NB4 (cell line): ENCODE data around the gene LCP1.

Experiments used
- CTCF ChIP-seq: IDR thresholded peaks from one replicate; pipeline ENCODE4 v1.5.1; 2012; ENCODE audit warnings: low read depth, low read length
- MAX ChIP-seq: IDR thresholded peaks from 2 replicates; pipeline ENCODE4 v1.6.1; 2011; ENCODE audit warnings: low read depth, low read length
- MYC ChIP-seq: IDR thresholded peaks from 2 replicates; pipeline ENCODE4 v1.6.1; 2011; ENCODE audit warnings: low read depth, low read length
- POLR2A ChIP-seq: IDR thresholded peaks from 2 replicates; pipeline ENCODE4 v1.6.1; 2011; ENCODE audit warnings: mild to moderate bottlenecking; ENCODE audit not compliant: insufficient read length; ENCODE audit errors: extremely low read depth

- TF ChIP-seq CTCF: no peak
- no peak for TF ChIP-seq POLR2A
- TF ChIP-seq MAX: no peak
- TF ChIP-seq MYC: no peak
These were observed 46.9 kb downstream of the LCP1 start for GRCh38 chr13:46134961-46135522.
